B cell (primary cell): ENCODE results near the gene S100PBP. TPM values are rescaled to one million over a fixed set of nuclear protein-coding genes. Genes with fewer than 3 reads are reported as not detected.

ENCODE experiments used
- ATAC-seq: fragments of 200-7000 bp; cut with Tn5 transposase; one replicate; pipeline ENCODE4 v1.10.0; 2021; ENCODE audit warnings: low read depth, mild to moderate bottlenecking, moderate number of reproducible peaks, moderate library complexity
- CTCF ChIA-PET: fragments of 350-600 bp; sonication (Branson Sonifier 250); formaldehyde crosslinking; loops from one replicate; lab custom pipeline; 2021; ENCODE audit warnings: antibody characterized with exemption, inconsistent platforms; lab: Charles Lee
- POLR2A ChIA-PET: fragments of 350-600 bp; sonication (Branson Sonifier 250); formaldehyde crosslinking; loops from one replicate; lab custom pipeline; 2021; ENCODE audit warnings: antibody characterized with exemption; lab: Charles Lee
- DNase-seq: peaks from one replicate; pipeline ENCODE4 v3.0.0; 2013
- H2AFZ ChIP-seq: 2 replicates; pipeline ENCODE4 v1.6.1; 2012; ENCODE audit warnings: mild to moderate bottlenecking, low read depth, low read length; ENCODE audit not compliant: insufficient read depth, poor library complexity, severe bottlenecking
- H3K27ac ChIP-seq, 2 donors: 1 replicate in 1 of 2; 2 replicates in 1 of 2; pipeline ENCODE4 v1.5.1; 2012 to 2013; ENCODE audit warnings: low read length in 2 of 2, mild to moderate bottlenecking in 2 of 2, moderate library complexity in 1 of 2
- H3K27me3 ChIP-seq, 4 experiments: fragments of 200-600 bp in 1 of 4; sonication (generic) in 1 of 4; replicated peaks in 1 of 4; 1 replicate in 2 of 4; 2 replicates in 2 of 4; pipeline versions ENCODE4 v1.6.1 to v1.7.0; 2013 to 2016; ENCODE audit warnings: low read length in 3 of 4, mild to moderate bottlenecking in 2 of 4, mixed read lengths in 1 of 4, moderate library complexity in 1 of 4; ENCODE audit not compliant: insufficient read depth in 4 of 4, control insufficient read depth in 3 of 4; ENCODE audit errors: control extremely low read depth in 1 of 4
- H3K36me3 ChIP-seq, 2 experiments: replicated peaks in 1 of 2; 1 replicate in 1 of 2; 2 replicates in 1 of 2; pipeline versions ENCODE4 v1.6.1 to v1.7.1; 2013; ENCODE audit warnings: low read length in 1 of 2; ENCODE audit not compliant: insufficient read depth in 2 of 2, control insufficient read depth in 1 of 2; ENCODE audit errors: control extremely low read depth in 1 of 2, extremely low read depth in 1 of 2
- H3K4me1 ChIP-seq, 2 donors: fragments of 200-600 bp in 1 of 2; sonication (generic) in 1 of 2; 1 replicate in 1 of 2; 2 replicates in 1 of 2; pipeline versions ENCODE4 v1.5.1 to v1.6.1; 2013 to 2017; ENCODE audit warnings: low read length in 2 of 2; ENCODE audit not compliant: control insufficient read depth in 2 of 2, insufficient read depth in 2 of 2
- H3K4me2 ChIP-seq: replicated peaks from 2 replicates; pipeline ENCODE3; 2012; ENCODE audit warnings: mild to moderate bottlenecking, low read depth, low read length; ENCODE audit not compliant: poor library complexity, severe bottlenecking
- H3K4me3 ChIP-seq, 5 experiments: fragments of 200-600 bp in 1 of 5; sonication (generic) in 1 of 5; 1 replicate in 3 of 5; 2 replicates in 2 of 5; pipeline versions ENCODE4 v1.5.1 to v1.7.0; 2011 to 2016; ENCODE audit warnings: low read length in 4 of 5, mild to moderate bottlenecking in 4 of 5, low read depth in 2 of 5, control low read depth in 1 of 5, moderate library complexity in 1 of 5; ENCODE audit not compliant: insufficient read depth in 1 of 5; ENCODE audit errors: control extremely low read depth in 1 of 5, extremely low read depth in 1 of 5
- H3K79me2 ChIP-seq: fragments of 200-600 bp; sonication (generic); one replicate; pipeline ENCODE4 v1.6.0; 2016; ENCODE audit warnings: low read length; ENCODE audit not compliant: control insufficient read depth, insufficient read depth
- H3K9ac ChIP-seq: fragments of 200-600 bp; sonication (generic); 2 replicates; pipeline ENCODE4 v1.6.1; 2017; ENCODE audit warnings: mild to moderate bottlenecking, low read length, moderate library complexity
- H3K9me3 ChIP-seq, 3 donors: one replicate each; pipeline versions ENCODE4 v1.6.1 to v1.7.1; 2013; ENCODE audit warnings: low read length in 2 of 3; ENCODE audit not compliant: control insufficient read depth in 2 of 3, insufficient read depth in 1 of 3; ENCODE audit errors: control extremely low read depth in 1 of 3
- H4K20me1 ChIP-seq: 2 replicates; pipeline ENCODE4 v1.6.0; 2012; ENCODE audit warnings: mild to moderate bottlenecking, low read length; ENCODE audit not compliant: insufficient read depth, control insufficient read depth, poor library complexity, severe bottlenecking
- H3K27ac Mint-ChIP-seq: one replicate; pipeline ENCODE4 v1.8.0; 2021; ENCODE audit warnings: mixed read lengths
- H3K27me3 Mint-ChIP-seq: one replicate; pipeline ENCODE4 v1.8.0; 2021; ENCODE audit warnings: mixed read lengths
- H3K4me1 Mint-ChIP-seq: one replicate; pipeline ENCODE4 v1.8.0; 2021; ENCODE audit warnings: mixed read lengths
- H3K4me3 Mint-ChIP-seq: one replicate; pipeline ENCODE4 v1.8.0; 2021; ENCODE audit warnings: mixed read lengths
- H3K9me3 Mint-ChIP-seq: one replicate; pipeline ENCODE4 v1.8.0; 2022; ENCODE audit warnings: mixed read lengths; ENCODE audit not compliant: insufficient read depth
- CTCF ChIP-seq: fragments of 200-600 bp; IDR thresholded peaks from one replicate; pipeline ENCODE4 v1.8.0; 2022; ENCODE audit warnings: antibody characterized with exemption, mild to moderate bottlenecking
- EZH2 ChIP-seq: IDR thresholded peaks from 2 replicates; pipeline ENCODE4 v1.6.1; 2012; ENCODE audit warnings: borderline replicate concordance, low read depth, mild to moderate bottlenecking, moderate library complexity, low read length; ENCODE audit not compliant: insufficient read depth, poor library complexity, severe bottlenecking
- WGBS: methylation state at CpG from one replicate; pipeline ENCODE4 v1.1.5; 2013; ENCODE audit warnings: missing lambda C conversion rate; ENCODE audit not compliant: insufficient coverage; 5-methylcytosine and 5-hydroxymethylcytosine counted together
- intact Hi-C: fragments of 100-400 bp; cut with micrococcal nuclease; formaldehyde crosslinking; loops from one replicate; pipeline ENCODE4 v1.10.0; 2022
- polyA plus RNA-seq: library from polyadenylated mRNA; depleted of rRNA; stranded (reverse); fragments of >200 nt; gene quantifications from 2 replicates; pipeline ENCODE4 v1.2.3, GENCODE V29; 2012
- total RNA-seq, 2 donors: library from RNA; stranded (reverse); fragments of 120-200 nt in 1 of 2; gene quantifications; 1 replicate in 1 of 2; 2 replicates in 1 of 2; pipeline versions ENCODE4 v1.2.3 to v1.2.4, GENCODE V29; 2013 to 2022

The S100PBP gene
- total and polyA plus RNA-seq, 2 donors (not counting 1 experiment from before 2014, with no cell fraction given), result 32.5 to 94.1 TPM

- H3K27ac ChIP-seq, result no peak overlapping the region
- TF ChIP-seq CTCF, result no peak
- TF ChIP-seq EZH2, result no peak
- ChIA-PET POLR2A (no interaction called here), CTCF (interaction anchor here (0.6 kb wide), 1 partner anchor 201 kb away, joined by 3 read pairs; no protein-coding TSS in a partner anchor)
- DNase-seq (no peak), ATAC-seq (no peak)
- WGBS, result 39% methylated on average over 12 of the region's 12 CpGs
- H4K20me1 ChIP-seq, result no peaks in the 10 kb centered on the region
- intact Hi-C loops, result no loop called here
- H3K27me3 Mint-ChIP-seq, result peaks cover 52% of the 10 kb centered on the region
- H3K9me3 ChIP-seq, result peaks cover 0 to 8% (median 0%) of the 10 kb centered on the region in 3 donors
- H3K27me3 ChIP-seq, result peaks cover 0 to 53% (median 19%) of the 10 kb centered on the region in 4 experiments
- H3K79me2 ChIP-seq, result no peaks in the 10 kb centered on the region
- H3K9ac ChIP-seq, result no peak overlapping the region
- H2AFZ ChIP-seq, result no peak overlapping the region
- no peaks in the 10 kb centered on the region for H3K36me3 ChIP-seq
- no peak overlapping the region for H3K4me2 ChIP-seq
- H3K4me1 Mint-ChIP-seq, result peaks cover 10% of the 10 kb centered on the region
- H3K27ac Mint-ChIP-seq, result no peak overlapping the region
- no peak overlapping the region for H3K4me3 ChIP-seq
- H3K4me1 ChIP-seq, result peaks cover 3 to 6% of the 10 kb centered on the region in 2 donors
- no peaks in the 10 kb centered on the region for H3K9me3 Mint-ChIP-seq
- H3K4me3 Mint-ChIP-seq, result no peak overlapping the region
These were observed 67.3 kb downstream of the S100PBP start for GRCh38 chr1:32884726-32885125.

- TF ChIP-seq EZH2 (no peak), CTCF (no peak)
- Histone ChIP-seq H3K4me1 (peaks cover 3 to 6% of the 10 kb centered on the region in 2 donors), H3K9me3 (peaks cover 0 to 8% (median 0%) of the 10 kb centered on the region in 3 donors), H3K9ac (no peak overlapping the region), H3K4me3 (no peak overlapping the region), H3K79me2 (no peaks in the 10 kb centered on the region), H2AFZ (no peak overlapping the region), H4K20me1 (no peaks in the 10 kb centered on the region), H3K36me3 (no peaks in the 10 kb centered on the region), H3K27ac (no peak overlapping the region), H3K27me3 (peaks cover 0 to 62% (median 25%) of the 10 kb centered on the region in 4 experiments), H3K4me2 (peak overlapping the region; percentile 38)
- ATAC-seq, result no peak
- POLR2A ChIA-PET, result no interaction called here
- CTCF ChIA-PET, result interaction anchor here (2.5 kb wide), 1 partner anchor 10 kb away, joined by 8 read pairs; no protein-coding TSS in a partner anchor
- DNase-seq, result no peak
- Mint-ChIP-seq H3K27me3 (peaks cover 61% of the 10 kb centered on the region), H3K27ac (no peak overlapping the region), H3K4me1 (peaks cover 10% of the 10 kb centered on the region), H3K4me3 (peak overlapping the region; percentile 33), H3K9me3 (no peaks in the 10 kb centered on the region)
- WGBS, result 25% methylated on average over 8 of the region's 8 CpGs
- intact Hi-C loops, result no loop called here
These were observed 68.2 kb downstream of the S100PBP start for GRCh38 chr1:32885676-32886003.
